Left kidney (tissue), 2 donors: ENCODE measurements around the gene HECTD1. TPM values are rescaled to one million over a fixed set of nuclear protein-coding genes. Genes with fewer than 3 reads are reported as not detected.
"Not testable (repeated sequence)": the region's sequence is repeated elsewhere in the genome, so short reads cannot be mapped to it uniquely, and the experiment has no call there.

Experiments
- DNase-seq: peaks from one replicate; pipeline ENCODE4 v3.0.0-alpha.2; 2013
- polyA plus RNA-seq: library from polyadenylated mRNA; unstranded; fragments of 120-200 nt; gene quantifications from one replicate; pipeline ENCODE4 v1.2.1, GENCODE V29; 2013; ENCODE audit not compliant: insufficient read length

Gene HECTD1
- polyA plus RNA-seq, 1 donor = 219 TPM

DNA sequence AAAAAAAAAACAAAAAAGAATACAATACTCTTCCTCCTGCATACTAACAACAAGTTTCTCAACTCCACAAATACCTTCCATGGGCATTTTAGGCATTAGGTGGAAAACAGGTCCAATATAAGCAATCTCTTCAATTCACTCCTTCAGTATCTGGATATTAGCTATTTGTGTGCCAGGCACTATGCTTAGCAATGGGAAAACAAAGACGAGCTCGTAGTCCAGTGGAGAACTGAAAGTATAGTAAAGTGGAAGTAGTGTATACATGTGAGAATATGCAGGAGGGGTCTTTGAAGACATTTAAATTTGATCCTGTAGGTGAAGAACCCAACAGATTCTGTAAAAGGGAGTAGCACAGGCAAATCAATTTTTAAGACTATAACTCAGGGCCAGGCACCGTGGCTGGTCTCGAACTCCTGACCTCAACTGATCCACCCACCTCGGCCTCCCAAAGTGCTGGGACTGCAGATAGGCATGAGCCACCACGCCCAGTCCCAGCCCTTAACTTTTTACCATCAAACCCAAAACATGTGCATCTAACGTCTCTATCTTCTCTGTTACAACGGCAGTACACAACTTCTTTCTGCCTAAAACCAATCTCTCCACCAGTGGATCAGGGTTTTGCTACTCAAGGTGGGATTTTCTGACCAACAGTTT, 10.6 kb downstream of the HECTD1 start:
- no peak for DNase-seq

DNA sequence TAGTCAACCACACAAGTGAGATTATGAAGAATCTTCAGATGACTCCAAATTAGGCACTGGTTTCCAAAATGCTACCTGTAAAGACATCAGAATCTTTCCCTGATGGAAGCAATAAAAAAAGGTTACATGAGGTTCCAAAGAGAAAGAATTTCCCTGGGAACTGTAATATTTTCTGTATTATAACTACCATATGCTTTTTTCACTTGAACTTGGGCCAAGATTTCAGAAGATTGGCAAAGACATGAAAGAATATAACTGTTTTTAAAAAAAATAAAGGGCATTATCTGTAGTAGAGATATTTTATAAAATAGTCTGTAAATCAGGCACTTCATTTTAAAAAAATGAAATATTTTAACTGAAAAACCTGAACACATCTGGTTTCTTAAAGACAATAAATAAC, 12.9 kb downstream of the HECTD1 start:
- no peak for DNase-seq

GRCh38 chr14:31194095-31194494, 13.5 kb downstream of the HECTD1 start:
- no peak for DNase-seq

- DNase-seq = not testable (repeated sequence)
These were observed 15.0 kb downstream of the HECTD1 start for GRCh38 chr14:31192544-31192943.

GRCh38 chr14:31190717-31191263, 16.8 kb downstream of the HECTD1 start:
- no peak for DNase-seq

DNA sequence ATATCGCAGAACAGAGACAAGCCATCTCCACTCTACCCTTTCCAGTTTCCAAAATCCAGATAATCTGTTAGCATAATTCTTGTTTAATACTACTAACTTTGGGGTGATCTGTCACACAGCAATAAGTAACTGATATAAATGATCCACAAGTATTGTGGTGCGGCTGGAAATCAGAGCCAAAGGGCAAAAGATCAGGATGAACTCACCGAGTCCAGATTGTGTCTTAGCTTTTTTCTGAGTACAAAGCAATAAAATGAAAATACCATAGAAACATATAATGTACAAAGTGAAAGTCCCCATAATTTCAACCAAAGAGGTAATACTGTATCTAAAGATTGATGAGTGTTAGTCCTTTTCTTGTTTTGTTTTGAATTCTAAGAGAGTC, 17.4 kb downstream of the HECTD1 start:
- no peak for DNase-seq

GRCh38 chr14:31189346-31190218, 18.0 kb downstream of the HECTD1 start:
- DNase-seq = no peak

- no peak for DNase-seq
These were observed 18.8 kb downstream of the HECTD1 start for GRCh38 chr14:31188744-31189143.

GRCh38 chr14:31182016-31182415, 25.6 kb downstream of the HECTD1 start:
- not testable (repeated sequence) for DNase-seq

DNA sequence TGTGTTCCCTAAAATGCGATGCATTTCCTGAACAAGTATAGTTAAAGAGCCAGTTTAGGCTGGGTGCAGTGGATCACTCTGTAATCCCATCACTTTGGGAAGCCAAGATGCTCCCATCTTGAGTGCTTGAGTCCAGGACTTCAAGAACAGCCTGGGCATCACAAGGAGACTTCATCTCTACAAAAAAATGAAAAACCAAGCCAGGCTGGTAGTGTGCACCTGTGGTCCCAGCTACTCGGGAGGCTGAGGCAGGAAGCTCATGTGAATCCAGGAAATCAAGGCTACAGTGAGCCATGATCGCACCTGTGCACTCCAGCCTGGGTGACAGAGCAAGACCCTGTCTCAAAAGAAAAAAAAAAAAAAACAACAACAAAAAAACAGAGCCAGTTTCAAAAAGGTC, 26.3 kb downstream of the HECTD1 start:
- no peak for DNase-seq

DNA sequence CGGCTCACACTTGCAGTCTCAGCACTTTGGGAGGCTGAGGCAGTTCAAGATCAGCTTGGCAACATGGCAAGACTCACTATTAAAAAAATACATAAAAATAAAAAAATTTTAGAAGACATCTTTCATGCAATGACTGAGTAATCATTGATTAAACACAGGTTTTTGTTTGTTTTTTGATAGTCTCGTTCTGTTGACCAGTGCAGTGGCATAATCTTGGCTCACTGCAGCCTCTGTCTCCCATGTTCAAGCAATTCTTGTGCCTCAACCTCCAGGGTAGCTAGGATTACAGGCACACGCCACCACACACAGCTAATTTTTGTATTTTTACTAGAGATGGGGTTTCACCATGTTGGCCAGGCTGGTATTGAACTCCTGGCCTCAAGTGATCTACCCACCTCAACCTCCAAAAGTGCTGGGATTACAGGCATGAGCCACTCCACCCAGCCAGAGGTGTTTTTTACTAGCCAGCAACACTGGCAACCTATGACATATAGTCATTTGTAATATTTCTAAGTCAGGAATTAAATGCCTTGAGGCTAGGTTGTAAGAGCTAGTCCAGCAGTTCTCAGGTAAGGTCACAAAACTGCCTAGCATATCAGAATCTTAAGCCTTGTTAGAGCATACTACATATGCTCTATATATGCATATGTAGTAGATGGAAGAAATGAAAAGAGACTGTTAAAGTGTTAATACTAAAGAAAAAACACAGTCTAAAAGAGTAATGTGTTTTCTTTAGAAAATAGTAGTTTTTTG, 27.1 kb downstream of the HECTD1 start:
- no peak for DNase-seq

- no peak for DNase-seq
These were observed 33.2 kb downstream of the HECTD1 start for GRCh38 chr14:31174433-31174832.

DNA sequence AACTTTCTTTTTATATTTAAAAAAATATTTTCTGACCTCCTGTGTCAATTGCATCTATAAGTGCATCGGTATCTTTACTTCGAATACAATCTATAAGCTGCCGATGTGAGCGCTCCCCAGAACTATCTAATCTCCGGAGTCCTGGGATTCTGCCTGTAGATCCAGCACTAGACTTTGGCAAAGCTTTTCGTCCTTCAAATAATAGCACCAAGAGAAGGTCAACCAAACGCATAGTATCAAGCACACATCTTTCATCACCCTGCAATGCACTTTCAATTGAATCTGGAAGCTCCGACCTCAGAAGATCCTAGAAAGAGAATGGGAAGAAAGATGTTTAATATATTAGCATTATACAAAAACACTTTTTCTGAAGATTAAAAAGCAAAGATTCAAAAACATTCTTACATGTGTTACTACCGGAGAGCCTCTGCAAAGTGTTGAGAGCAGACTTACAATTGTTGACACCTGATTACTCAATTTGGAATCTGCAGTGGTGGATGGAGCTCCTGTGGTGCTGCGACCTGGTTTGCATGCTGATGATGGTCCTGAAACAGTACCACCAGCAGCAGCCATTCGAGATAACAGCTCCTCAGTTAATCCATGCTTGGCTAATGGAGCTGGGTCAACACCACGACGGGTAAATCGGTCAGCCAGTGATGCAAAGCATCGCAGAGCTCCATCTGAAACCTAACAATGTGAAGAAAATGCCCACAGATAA, 34.3 kb downstream of the HECTD1 start:
- no peak for DNase-seq

- DNase-seq = no peak
These were observed 35.5 kb downstream of the HECTD1 start for GRCh38 chr14:31172084-31172483.

- no peak for DNase-seq
These were observed 37.2 kb downstream of the HECTD1 start for GRCh38 chr14:31170411-31170810.

DNA sequence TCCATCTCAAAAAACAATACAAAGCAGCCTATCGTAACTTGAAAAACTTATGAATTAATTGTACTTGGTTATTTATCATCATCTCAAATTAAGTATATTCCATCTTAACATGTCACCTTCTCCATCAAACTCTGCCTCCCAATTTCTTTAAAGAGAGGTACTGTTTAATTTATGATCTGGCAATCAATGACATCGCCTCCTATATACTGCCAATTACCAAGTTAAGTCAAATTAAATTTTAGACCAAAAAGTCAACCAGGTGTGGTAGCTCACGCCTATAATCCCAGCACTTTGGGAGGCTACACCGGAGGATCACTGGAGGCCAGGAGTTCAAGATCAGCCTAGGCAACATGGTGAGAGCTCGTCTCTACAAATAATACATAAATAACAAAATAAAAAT, 37.7 kb downstream of the HECTD1 start:
- no peak for DNase-seq

DNA sequence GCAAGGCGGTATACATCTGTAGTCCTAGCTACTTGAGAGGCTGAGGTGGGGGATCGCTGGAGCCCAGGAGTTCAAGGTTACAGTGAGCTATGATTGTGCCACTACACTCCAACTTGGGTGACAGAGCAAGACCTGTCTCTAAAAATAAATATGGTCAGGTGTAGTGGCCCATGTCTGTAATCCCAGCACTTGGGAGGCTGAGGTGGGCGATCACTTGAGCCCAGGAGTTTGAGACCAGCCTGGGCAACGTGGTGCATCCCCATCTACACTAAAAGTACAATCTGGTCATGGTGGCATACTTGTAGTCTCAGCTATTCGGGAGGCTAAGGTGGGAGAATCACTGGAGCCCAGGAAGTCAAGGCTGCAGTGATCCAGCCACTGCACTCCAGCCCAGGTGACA, 40.6 kb downstream of the HECTD1 start:
- no peak for DNase-seq

GRCh38 chr14:31166271-31166561, 41.4 kb downstream of the HECTD1 start:
- no peak for DNase-seq

DNA sequence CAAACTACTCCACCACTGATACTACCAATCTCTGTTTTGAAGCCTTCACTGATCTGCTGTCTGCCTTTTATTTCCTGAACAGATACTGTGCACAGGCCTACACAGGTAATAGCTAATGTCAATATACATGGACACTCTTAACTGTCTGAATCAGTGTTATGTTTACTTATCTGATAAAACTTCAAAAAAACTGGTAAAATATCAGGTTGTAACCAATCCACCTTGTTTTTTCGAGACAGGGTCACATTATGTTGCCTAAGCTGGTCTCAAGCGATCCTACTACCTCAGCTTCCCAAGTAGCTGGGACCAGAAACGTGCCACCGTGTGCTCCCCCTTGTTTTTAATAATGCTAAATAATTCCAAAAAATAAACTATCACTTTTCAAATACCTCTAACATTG, 43.5 kb downstream of the HECTD1 start:
- DNase-seq = no peak

DNA sequence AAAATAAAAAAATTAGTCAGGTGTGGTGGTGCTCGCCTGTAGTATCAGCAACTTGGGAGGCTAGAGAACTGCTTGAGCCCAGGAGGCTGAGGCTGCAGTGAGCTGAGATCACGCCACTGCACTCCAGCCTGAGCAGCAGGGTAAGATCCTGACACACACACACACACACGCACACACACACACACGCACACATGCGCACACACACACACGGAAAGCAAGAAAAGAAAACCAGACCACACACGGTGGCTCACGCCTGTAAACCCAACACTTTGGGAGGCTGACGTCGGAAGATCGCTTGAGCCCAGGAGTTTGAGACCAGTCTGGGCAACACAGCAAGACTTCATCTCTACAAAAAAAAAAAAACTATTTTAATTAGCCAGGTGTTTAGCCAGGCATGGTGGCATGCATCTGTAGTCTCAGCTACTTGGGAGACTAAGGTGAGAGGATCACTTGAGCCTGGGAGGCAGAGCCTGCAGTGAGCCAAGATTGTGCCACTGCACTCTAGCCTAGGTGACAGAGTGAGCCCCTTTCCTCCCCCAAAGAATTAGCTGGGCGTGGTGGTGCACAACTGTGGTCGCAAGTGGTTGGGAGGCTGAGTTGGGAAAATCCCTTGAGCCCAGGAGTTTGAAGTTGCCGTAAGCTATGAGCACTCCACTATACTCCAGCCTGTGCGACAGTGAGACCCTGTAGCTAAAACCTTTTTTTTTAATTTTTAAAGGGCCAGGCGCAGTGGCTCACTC, 44.5 kb downstream of the HECTD1 start:
- DNase-seq = no peak

DNA sequence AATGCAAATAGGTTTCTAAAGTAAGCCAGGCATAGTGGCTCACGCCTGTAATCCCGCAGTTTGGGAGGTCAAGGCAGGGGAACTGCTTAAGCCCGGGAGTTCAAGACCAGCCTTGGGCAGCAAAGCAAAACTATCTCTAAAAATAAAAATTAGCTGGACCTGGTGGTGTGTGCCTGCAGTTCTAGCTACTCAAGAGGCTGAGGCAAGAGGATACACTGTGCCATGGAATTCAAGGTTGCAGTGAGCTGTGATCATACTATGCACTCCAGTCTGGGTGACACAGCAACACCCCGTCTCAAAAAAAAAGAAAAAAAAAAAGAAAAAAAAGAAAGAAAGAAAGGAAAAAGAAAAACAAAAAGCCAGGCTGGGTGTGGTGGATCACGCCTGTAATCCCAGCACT, 46.3 kb downstream of the HECTD1 start:
- no peak for DNase-seq
